Common myeloid progenitor, CD34-positive (primary cell): ENCODE measurements around the gene ZNF740.

Experiments used
- CTCF ChIA-PET: fragments of 350-600 bp; sonication (Branson Sonifier 250); formaldehyde crosslinking; loops from one replicate; lab custom pipeline; 2021; ENCODE audit warnings: antibody characterized with exemption; lab: Charles Lee
- POLR2A ChIA-PET: fragments of 350-600 bp; sonication (Branson Sonifier 250); formaldehyde crosslinking; loops from one replicate; lab custom pipeline; 2021; ENCODE audit warnings: antibody characterized with exemption; lab: Charles Lee
- DNase-seq, 3 donors: peaks; one replicate each; pipeline versions ENCODE4 v3.0.0 to v3.0.0-alpha.2; 2013
- H3K27ac ChIP-seq, 2 experiments: 1 replicate in 1 of 2; 2 replicates in 1 of 2; pipeline ENCODE4 v1.7.0; 2013; ENCODE audit warnings: inconsistent platforms in 2 of 2, low read length in 2 of 2, mild to moderate bottlenecking in 2 of 2, low read depth in 1 of 2, moderate library complexity in 1 of 2; ENCODE audit not compliant: severe bottlenecking in 2 of 2, insufficient read depth in 1 of 2, poor library complexity in 1 of 2
- H3K27me3 ChIP-seq, 5 experiments: replicated peaks in 2 of 5; 1 replicate in 3 of 5; 2 replicates in 2 of 5; pipeline versions ENCODE4 v1.6.1 to v1.7.0; 2013; ENCODE audit warnings: low read length in 4 of 5, mild to moderate bottlenecking in 2 of 5, moderate library complexity in 2 of 5, inconsistent platforms in 1 of 5; ENCODE audit not compliant: insufficient read depth in 5 of 5, control insufficient read depth in 4 of 5
- H3K36me3 ChIP-seq, 4 experiments: 1 replicate in 2 of 4; 2 replicates in 2 of 4; pipeline versions ENCODE4 v1.6.1 to v1.7.0; 2013; ENCODE audit warnings: low read length in 3 of 4, control low read depth in 1 of 4, mild to moderate bottlenecking in 1 of 4; ENCODE audit not compliant: control insufficient read depth in 4 of 4, insufficient read depth in 4 of 4
- H3K4me1 ChIP-seq, 4 experiments: 1 replicate in 3 of 4; 2 replicates in 1 of 4; pipeline versions ENCODE4 v1.6.1 to v1.7.1; 2013; ENCODE audit warnings: low read length in 3 of 4, mild to moderate bottlenecking in 3 of 4, control low read depth in 1 of 4, inconsistent platforms in 1 of 4, moderate library complexity in 1 of 4; ENCODE audit not compliant: control insufficient read depth in 4 of 4, insufficient read depth in 4 of 4; ENCODE audit errors: control extremely low read depth in 1 of 4
- H3K4me3 ChIP-seq, 7 experiments: 1 replicate in 4 of 7; 2 replicates in 3 of 7; pipeline versions ENCODE4 v1.5.1 to v1.7.0; 2013; ENCODE audit warnings: mild to moderate bottlenecking in 7 of 7, low read length in 6 of 7, moderate library complexity in 6 of 7, inconsistent platforms in 2 of 7, low read depth in 2 of 7, control low read depth in 1 of 7; ENCODE audit not compliant: insufficient read depth in 4 of 7, control insufficient read depth in 1 of 7; ENCODE audit errors: extremely low read depth in 1 of 7
- H3K9me3 ChIP-seq, 5 experiments: 1 replicate in 4 of 5; 2 replicates in 1 of 5; pipeline versions ENCODE4 v1.6.1 to v1.7.1; 2013; ENCODE audit warnings: low read length in 4 of 5, mild to moderate bottlenecking in 2 of 5, inconsistent platforms in 1 of 5, low read depth in 1 of 5, moderate library complexity in 1 of 5; ENCODE audit not compliant: control insufficient read depth in 4 of 5, insufficient read depth in 2 of 5; ENCODE audit errors: control extremely low read depth in 1 of 5
- WGBS: methylation state at CpG from one replicate; pipeline ENCODE4 v1.1.5; 2013; ENCODE audit not compliant: insufficient coverage; 5-methylcytosine and 5-hydroxymethylcytosine counted together

The ZNF740 gene

DNA sequence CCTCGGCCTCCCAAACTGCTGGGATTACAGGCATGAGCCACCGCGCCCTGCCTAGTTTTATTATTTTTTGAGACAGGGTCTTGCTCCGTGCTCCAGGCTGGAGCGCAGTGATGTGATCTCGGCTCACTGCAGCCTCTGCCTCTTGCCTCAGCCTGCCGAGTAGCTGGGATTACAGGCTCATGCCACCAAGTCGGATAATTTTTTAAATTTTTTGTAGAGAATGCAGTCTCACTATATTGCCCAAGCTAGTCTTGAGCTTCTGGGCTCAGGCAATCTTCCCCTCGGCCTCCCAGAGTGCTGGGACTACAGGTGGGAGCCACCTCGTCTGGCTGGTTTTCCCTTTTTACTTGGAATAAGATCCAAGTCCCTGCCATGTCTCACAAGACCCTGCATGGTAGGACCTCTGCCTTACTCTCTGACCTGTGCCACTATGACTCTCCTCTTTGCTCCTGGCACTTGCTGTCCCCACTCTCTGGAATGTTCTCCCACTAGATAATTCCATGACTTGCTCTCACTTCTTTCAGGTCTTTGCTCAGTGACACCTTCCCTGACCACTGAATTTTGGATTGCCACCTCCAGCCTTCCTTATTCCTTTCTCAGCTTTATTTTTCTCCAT is 59.2 kb downstream of the ZNF740 start:
- no peaks in the 10 kb centered on the region for H3K9me3 ChIP-seq
- H3K36me3 ChIP-seq, result no peaks in the 10 kb centered on the region
- no peaks in the 10 kb centered on the region for H3K27me3 ChIP-seq
- H3K27ac ChIP-seq, result no peak overlapping the region
- H3K4me3 ChIP-seq, result no peak overlapping the region
- no peak for DNase-seq
- peaks cover 0 to 13% (median 5%) of the 10 kb centered on the region in 4 experiments for H3K4me1 ChIP-seq
- ChIA-PET POLR2A (no interaction called here), CTCF (interaction anchor here (0.6 to 21.7 kb wide), 3 partner anchors 11 to 48 kb away, joined by 3 to 212 read pairs (median 4); no protein-coding TSS in a partner anchor)
- 98% methylated on average over 10 of the region's 10 CpGs for WGBS

GRCh38 chr12:53241623-53242412 is 61.3 kb downstream of the ZNF740 start:
- WGBS, result 97% methylated on average over 9 of the region's 11 CpGs
- Histone ChIP-seq H3K4me1 (peaks cover 0 to 7% (median under 1%) of the 10 kb centered on the region in 4 experiments), H3K4me3 (no peak overlapping the region), H3K27me3 (no peaks in the 10 kb centered on the region), H3K36me3 (no peaks in the 10 kb centered on the region), H3K27ac (no peak overlapping the region), H3K9me3 (no peaks in the 10 kb centered on the region)
- ChIA-PET POLR2A (no interaction called here), CTCF (interaction anchor here (0.9 to 21.7 kb wide), 6 partner anchors 10 to 37 kb away, joined by 3 to 212 read pairs (median 4); partner anchors contain the start of gene ESPL1)
- DNase-seq, result no peak

DNA sequence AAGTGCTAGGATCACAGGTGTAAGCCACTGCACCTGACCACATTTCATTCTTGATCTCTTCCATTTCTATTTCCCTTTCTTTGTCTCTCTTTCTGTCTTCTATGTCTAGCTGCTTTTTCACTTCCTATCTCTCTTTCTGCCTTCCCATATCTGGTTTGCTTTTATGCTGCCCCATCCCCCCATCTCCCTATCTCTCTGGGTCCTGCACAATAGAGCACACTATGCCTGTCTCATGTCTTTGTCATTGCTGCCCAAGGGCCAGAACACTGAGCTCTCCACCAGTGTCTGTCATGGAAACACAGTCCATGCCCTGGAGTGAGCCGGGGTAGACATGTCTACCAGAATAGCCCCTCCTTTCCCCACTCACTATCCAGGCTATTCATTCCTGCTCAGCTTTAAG is 63.8 kb downstream of the ZNF740 start:
- Histone ChIP-seq H3K4me3 (no peak overlapping the region), H3K27me3 (no peaks in the 10 kb centered on the region), H3K27ac (no peak overlapping the region), H3K4me1 (peaks cover 0 to 10% (median 1%) of the 10 kb centered on the region in 4 experiments), H3K36me3 (no peaks in the 10 kb centered on the region), H3K9me3 (no peaks in the 10 kb centered on the region)
- WGBS, result 100% methylated on average over 1 of the region's 1 CpG
- ChIA-PET CTCF (interaction anchor here (1.0 to 21.7 kb wide), 5 partner anchors 19 to 85 kb away, joined by 3 to 212 read pairs (median 3); no protein-coding TSS in a partner anchor), POLR2A (no interaction called here)
- no peak for DNase-seq
